NOMO-1 (cell line): ENCODE data around the gene MPPE1.
A peak's percentile ranks its signal among the peaks of the same experiment; 100 is the strongest.
"Not testable (repeated sequence)": the region's sequence is repeated elsewhere in the genome, so short reads cannot be mapped to it uniquely, and the experiment has no call there.

Experiments
- DNase-seq, 2 experiments: peaks; one replicate each; lab custom pipeline; 2025; ENCODE audit not compliant: unreplicated experiment in 2 of 2; lab: John Stamatoyannopoulos, UW

MPPE1 gene

GRCh38 chr18:11925800-11926481, 17.8 kb upstream of the MPPE1 start:
- no peak for DNase-seq

- no peak for DNase-seq
Measured at GRCh38 chr18:11923450-11923849, 15.3 kb upstream of the MPPE1 start.

GRCh38 chr18:11919522-11919921, 11.4 kb upstream of the MPPE1 start:
- not testable (repeated sequence) for DNase-seq

- peak; percentile 49 to 65 for DNase-seq
Measured at GRCh38 chr18:11916880-11917279, 8.8 kb upstream of the MPPE1 start.

DNA sequence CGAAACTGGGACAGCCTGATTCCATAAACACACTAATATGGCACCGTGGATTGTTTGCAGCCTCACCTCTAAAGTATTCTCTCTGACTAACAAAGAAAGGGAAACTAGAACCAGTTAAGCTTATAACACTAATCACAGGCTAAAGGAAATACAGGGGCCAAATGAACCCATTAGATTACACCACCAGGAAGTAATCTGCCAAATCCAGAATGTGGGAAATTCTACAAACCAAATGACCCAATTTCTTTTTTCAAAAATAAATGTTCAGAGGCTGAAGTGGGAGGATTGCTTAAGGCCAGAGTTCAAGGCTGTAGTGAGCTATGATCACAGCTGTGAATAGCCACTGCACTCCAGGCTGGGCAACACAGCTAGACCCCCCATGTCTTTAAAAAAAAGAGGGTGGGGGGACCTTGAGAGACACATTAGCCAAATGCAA, 1.5 kb upstream of the MPPE1 start:
- peak; percentile 38 to 58 for DNase-seq

DNA sequence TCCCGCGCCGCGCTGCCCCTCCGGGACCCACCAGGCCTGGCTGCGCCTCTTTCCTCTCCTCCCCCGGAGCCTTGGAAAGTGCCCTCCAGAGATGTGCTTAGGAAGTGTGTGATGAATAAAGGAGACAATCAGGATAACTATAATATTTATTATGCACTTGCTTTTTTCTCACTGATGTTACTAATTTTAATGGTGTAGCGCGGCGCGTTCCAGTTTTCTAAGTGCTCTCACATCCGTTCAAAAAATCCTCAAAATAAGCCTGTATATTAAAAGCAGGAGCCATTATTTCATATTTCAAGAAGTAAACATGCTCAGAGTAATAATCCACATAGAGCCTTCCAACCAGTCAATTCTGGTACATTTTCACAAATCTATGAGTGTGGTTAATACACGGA, 941 bp upstream of the MPPE1 start:
- DNase-seq: no peak

DNA sequence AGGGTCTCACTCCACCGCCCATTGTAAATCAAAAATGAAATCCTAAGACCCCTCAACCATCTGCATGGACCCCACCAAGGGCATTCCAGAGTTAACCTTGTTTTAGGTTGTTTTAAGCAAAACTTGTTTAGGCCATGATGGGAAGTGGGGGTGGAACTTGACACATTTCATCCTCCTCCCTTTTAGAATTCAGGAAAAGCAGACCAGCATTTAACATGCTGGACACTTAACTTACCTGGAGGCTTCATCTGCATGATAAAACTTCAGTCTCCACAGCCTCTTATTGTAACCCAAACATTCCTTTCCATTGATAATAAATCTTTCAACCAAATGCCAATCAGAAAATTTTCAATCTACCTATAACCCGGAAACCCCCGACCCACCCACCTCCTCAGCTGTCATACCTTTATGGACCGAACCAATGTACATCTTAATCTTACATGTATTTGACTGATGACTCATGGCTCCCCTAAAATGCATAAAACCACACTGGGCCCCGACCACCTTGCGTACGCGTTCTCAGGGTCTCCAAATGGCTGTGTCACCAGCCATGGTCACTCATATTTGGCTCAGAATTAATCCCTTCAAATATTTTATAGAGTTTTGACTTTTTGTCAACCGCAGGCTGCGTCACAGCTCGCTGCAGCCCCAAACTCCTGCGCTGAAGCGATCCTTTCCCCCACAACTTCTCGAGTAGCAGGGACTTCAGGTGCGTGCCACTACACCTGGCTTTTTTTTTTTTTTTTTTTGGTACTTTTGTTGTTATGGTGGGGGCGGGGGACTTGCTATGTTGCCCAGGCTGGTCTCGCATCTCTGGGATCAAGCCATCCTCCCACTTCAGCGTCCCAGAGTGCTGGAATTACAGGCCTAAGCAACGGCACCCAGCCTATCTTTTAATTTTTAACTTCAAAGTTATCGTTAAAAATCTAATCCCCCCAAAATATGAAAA, 917 bp downstream of the MPPE1 start:
- DNase-seq: no peak

- DNase-seq: no peak
Measured at GRCh38 chr18:11906176-11906575, 1.9 kb downstream of the MPPE1 start.

GRCh38 chr18:11905613-11906012, 2.5 kb downstream of the MPPE1 start:
- DNase-seq: no peak

- DNase-seq: no peak
Measured at GRCh38 chr18:11902522-11903292, 5.4 kb downstream of the MPPE1 start.

DNA sequence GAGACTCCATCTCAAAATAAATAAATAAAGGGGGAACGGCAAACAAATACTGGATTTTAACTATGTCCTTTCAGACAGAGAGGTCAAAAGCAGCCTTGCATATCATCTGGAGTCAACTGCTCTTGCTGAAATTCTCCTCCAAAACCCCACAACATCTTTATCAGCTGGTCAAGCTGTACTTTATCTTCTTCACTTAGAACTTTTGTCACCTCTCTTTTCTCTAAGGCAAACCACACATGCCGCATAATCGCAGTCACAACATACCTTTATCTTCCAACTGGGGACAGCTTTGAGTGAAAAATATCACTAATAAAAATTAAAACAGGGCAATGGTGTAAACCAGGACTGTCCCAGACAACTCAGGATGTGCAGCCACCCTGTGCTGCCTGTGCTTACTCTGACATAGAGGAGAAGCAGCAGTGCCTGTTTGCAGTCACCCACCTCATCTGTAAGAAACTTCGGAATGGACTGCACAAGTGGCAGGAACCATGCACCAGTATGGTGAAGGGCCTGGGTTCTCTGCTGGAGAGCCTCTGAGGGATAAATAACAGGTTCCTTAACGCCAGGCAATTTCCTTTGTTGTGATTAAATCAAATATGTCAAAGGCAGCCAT, 6.2 kb downstream of the MPPE1 start:
- no peak for DNase-seq

DNA sequence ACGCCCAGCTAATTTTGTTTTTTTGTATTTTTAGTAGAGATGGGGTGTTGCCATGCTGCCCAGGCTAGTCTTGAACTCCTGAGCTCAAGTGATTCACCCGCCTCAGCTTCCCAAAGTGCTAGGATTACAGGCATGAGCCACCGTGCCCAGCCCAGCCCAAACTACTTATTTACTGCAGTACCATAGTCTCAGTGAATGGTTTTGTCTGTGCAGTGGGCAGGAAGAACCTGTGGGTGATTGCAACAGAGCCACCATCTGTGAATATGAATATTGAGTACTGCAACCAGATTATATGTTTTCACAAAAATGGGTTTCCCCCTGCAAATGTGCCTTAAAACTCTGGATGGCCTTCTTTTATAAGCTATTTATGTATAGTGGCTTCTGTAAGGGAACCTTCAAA, 9.1 kb downstream of the MPPE1 start:
- DNase-seq: no peak

GRCh38 chr18:11897781-11898180, 10.3 kb downstream of the MPPE1 start:
- no peak for DNase-seq

DNA sequence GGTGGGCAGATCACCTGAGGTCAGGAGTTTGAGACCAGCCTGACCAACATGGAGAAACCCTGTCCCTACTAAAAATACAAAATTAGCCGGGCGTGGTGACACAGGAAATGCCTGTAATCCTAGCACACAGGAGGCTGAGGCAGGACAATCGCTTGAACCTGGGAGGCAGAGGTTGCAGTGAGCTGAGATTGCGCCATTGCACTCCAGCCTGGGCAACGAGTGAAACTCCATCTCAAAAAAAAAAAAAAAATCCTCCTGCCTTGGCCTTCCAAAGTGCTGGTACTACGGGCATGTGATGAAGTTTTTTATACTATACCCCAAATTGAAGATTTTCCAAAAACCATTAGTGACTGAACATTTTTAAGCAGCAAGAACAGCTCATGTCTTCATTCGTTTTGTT, 15.7 kb downstream of the MPPE1 start:
- DNase-seq: not testable (repeated sequence)

DNA sequence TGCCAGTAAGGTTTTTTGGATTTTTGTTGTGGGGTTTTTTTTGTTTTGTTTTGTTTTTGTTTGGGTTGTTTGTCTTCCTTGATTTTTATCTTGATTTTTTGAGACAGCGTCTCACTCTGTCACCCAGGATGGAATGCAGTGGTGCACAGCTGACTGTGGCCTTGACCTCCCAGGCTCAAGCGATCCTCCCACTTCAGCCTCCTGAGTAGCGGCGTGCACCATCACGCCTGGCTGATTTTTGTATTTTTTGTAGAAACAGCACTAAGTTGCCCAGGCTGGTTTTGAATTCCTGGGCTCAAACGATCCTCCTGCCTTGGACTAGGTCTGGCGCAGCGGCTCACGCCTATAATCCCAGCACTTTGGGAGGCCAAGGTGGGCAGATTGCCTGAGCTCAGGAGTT, 16.4 kb downstream of the MPPE1 start:
- DNase-seq: no peak

DNA sequence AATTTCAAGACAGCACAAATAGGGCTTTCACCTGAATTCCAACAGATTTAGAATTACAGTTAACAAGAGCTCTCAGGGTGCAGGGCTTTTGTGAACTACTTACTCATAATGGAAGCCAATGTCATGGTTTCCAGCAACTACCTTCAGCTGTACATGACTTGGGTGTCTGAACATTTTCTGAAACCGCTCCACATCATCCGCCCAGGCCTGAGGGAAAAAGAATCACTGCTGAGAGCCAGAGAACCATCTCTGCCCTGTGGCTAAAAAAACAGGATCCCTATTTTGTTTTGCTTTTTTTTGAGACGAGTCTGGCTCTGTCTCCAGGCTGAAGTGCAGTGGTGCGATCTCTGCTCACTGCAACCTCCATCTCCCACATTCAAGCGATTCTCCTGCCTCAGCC, 18.8 kb downstream of the MPPE1 start:
- DNase-seq: no peak

DNA sequence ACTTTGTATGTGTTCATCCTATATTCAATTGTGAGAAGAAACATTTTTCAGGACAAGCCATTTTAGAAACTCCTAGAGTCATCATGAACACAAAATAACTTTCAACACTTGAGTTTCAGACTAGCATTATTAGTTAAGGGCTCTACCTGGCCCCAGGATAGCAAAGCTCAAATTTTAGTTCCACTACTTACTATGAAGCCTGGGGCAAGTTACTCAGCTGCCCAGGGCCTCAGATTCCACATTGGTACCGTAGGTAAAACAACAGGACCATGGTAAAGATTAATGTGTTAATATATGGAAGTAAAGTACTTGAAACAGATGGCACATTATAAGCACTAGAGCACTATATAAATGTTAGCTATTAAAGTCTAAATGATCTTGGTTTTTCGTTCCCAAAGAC, 19.4 kb downstream of the MPPE1 start:
- DNase-seq: no peak

DNA sequence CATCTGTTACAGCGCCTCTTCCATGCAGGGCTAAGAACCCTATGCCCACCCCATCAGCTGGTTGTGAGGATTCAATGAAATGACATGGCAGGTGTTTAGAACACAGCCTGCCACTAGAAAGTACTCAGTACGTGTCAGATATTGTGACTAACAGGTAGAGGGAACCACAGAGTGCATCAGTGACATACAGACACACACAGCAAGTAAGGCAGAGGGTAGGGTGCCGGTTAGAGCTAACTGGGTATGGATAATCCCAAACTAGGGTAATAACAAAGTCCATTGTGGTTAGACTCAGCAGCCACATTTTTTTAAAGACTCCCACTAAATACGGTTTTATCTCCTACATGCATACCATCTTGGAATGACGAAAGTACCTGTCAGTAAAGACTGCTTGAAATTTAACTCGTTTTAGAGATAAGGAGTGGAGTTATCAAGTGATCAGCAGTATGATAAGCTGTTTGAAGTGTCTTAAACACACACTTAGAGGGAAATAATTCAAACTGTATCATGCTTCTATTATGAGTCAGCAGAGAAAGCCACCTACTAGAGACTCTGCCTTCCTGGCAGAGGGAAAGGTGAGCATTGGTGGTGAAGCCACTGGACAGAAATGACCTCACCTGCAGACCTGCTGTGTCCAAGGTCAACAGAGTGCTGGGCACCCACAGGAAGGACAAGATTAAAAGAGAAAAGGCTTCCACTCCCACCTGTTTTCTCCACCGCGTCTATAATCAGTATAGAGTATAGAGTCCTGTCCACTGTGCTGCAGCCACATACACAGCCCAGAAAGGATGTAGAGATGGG, 20.6 kb downstream of the MPPE1 start:
- DNase-seq: no peak

DNA sequence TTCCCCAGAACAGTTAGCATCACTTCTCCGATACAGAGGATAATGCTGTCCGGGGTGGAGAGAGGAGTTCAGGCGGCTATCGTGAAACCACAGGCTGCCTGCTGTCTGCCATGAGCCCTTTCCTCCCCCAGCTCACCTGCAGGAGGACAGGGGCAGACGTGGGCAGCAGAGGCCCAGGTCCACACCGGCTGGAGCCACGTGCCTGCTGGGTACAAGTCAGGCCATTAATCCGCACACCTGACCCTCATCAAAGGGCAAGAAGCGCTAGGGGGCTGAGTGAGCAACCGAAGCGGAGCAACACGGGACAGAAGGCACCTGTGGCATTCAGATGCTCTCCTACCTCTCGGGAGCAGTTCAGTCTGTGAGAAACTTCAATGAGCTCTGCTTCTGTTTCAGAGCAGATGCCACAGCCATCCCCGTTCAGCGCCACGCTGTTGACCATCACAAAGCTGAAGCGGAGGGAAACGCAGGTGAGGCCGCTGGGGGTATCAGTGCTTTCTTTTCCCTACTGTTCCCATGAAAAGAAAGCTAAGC, 21.5 kb downstream of the MPPE1 start:
- DNase-seq: no peak
